NCI-H1436 (cell line): ENCODE results near the gene PLCB2.

Experiments
- DNase-seq: peaks from one replicate; lab custom pipeline; 2025; lab: John Stamatoyannopoulos, UW

Gene PLCB2

DNA sequence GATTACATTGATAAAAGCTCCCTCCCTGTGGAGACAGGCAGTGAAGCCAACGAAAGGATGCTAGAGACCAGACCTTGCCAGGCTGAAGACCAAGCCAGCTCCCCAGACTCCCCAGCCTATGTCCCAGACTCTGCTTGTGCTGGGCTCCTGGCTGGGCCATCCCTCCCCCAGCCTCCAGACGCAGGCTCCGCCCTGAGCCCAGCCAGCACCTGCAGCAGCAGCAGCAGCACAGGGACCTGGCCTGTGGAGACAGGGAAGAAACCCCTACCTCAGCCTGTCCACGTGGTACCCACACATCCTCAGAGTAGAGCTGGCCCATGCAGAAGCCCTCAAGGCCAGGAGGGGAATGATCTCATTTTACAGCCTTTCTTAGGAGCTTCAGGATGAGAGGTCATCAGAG is 38.1 kb downstream of the PLCB2 start:
- DNase-seq = no peak

DNA sequence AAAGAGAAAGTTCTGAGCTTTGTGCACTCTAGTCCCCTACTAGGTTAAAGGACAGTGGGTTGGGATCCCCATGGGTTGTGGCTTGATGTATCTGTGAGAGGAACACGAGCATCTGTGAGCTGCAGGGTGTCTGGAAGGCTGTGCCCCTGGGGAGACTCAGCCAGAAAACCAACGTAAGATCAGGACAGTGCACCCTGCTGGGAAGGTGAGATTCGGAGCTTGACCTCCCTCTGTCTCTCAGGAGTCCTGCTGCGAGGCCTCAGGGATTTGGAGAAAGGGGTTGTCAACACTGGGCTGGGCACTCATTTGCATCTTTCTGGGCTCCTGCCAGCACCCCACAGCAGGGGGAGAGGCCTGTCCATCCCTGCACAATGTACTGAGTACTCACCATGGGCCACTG is 40.1 kb downstream of the PLCB2 start:
- no peak for DNase-seq

DNA sequence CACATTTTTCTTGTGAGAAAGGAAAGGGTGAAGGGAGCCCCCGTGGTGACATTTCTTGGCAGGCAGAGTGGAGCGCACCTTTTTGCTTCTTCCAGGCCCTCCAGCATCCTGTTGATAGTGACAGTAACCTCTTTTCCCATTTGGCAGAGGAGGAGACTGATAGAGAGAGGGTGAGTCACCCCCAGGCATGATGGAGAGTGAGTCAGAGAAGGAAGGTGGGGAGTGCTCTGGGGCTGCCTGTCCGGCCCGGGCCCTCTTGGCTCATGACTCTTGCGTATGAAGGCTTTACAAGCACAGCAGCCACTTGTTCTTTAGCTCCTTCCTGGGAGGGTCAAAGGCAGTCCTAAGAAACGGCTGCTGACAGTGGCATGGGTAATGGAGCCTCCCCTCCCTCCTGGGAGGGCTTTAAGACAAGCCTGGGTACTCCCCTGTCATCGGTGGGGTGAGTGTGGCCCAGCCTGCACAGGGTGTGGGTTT is 40.9 kb downstream of the PLCB2 start:
- no peak for DNase-seq

DNA sequence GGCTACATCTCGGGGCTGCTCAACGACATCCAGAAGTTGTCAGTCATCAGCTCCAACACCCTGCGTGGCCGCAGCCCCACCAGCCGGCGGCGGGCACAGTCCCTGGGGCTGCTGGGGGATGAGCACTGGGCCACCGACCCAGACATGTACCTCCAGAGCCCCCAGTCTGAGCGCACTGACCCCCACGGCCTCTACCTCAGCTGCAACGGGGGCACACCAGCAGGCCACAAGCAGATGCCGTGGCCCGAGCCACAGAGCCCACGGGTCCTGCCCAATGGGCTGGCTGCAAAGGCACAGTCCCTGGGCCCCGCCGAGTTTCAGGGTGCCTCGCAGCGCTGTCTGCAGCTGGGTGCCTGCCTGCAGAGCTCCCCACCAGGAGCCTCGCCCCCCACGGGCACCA is 41.9 kb downstream of the PLCB2 start:
- no peak for DNase-seq

DNA sequence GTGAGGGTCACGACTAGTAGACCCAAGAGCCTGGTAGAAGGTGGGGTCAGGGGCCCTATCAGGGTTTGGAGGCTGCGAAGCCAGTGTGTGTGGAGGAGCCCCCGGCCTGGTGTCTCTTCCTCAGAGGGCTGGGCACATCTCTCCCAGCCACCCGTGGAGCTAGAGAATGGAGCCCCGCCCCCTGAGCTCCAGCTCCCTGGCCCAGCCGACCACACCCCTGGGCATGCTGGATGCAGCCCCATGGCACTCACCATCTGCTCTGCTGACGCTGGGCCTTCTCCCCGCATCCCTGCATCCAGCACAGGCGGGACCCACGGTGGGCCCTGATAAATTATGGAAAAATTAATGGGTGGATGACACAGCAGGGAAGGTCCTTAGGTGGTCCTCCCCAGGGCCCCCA is 42.4 kb downstream of the PLCB2 start:
- no peak for DNase-seq

DNA sequence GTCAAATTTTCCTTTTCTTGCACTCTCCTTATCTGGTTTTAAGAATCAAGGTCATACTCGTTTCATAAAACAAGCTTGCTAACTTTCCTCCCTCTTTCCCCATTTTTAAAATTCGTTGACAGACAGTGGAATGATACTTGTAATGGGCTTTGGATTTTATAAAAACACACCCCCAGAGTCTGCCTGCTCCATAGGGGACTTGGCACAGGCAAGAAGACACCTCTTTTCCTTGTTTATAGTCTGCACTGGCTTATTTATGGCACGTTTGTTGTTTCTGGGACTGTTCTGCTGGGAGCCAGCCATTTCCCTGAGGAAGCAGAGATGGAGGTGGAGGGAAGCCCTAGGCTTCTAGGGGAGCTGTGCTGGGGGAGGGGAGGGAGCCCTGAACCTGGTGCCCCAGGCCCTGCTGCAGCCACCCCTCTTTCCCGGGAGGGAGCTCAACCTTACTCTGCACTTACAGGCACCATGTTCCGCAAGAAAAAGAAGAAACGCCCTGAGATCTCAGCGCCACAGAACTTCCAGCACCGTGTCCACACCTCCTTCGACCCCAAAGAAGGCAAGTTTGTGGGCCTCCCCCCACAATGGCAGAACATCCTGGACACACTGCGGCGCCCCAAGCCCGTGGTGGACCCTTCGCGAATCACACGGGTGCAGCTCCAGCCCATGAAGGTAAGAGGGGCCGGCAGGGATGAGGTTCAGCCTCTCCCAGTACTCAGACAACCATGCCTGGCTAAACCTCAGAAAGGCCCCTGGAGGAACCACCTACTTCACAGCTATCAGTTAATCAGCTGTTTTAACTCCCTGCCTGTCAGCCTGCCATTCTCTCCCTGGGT is 43.2 kb downstream of the PLCB2 start:
- DNase-seq = no peak

DNA sequence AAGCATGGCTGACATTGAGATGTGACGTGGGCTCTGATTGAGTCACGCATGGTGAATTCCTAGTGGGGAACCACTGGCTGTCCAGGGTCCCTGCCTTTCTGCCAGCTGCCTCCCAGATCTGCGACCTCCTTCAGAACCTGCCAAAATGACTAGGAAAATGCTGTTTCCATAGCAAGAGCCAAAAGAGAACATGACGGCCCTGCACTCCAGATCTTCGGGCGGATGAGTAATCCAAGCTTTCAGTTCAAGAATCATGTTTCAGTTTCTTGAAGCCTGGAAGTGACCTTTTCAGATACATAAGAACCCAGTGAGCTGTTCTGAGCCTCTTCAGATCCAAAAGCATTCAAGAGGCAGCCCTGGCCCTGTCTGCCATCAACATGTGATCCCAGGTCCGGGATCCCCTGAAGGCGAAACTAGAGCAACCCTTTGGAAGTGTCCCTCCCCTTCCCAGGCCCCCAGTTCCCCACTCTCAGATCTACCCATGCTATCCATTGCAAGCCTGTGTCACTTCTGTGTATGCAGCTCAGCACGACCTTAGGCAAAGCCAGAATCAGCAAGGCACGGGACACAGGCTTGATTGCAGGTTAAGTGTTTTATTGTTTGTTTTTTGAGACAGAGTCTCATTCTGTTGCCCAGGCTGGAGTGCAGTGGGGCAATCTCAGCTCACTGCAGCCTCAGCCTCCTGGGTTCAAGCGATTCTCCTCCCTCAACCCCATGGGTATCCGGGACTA is 44.5 kb downstream of the PLCB2 start:
- DNase-seq = no peak

DNA sequence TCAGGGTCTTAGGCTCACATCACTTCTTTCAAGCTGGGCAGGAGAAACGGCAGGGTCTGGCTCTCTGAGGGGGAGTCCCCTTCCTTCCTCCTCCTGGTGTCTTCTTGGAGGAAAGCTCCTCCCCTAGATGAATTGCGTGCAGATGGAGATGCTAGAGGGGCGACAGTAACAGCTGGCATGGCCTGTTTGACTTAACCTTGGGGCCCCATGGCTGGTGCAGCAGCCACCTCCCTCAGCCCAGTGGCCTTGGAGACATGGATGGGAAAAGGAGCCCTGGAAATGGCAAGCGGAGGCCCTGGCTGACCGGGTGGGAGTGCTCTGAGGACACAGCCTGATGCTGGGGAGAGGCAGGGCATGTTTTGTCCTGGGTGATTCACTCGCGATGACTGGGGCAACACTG is 48.7 kb downstream of the PLCB2 start:
- DNase-seq = no peak

DNA sequence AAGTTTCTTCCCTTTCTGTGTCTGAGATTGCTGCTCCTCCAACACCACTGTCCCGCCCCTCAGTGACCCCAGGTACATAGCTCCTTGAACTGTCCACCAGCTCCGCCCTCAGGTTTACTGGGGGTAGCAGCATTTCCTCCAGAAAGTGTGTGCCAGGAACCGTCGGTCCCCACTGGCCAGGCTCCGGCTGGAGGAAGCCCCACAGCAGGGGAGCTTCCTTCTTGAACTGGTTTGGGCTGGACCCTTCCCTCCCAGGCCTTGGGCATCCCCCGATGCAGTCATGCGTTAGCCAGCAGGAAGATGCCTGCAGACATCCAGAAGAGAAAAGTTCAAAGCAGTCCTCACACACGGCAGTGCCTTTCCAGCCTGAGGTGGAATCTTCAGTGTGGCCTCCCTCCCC is 49.2 kb downstream of the PLCB2 start:
- no peak for DNase-seq

DNA sequence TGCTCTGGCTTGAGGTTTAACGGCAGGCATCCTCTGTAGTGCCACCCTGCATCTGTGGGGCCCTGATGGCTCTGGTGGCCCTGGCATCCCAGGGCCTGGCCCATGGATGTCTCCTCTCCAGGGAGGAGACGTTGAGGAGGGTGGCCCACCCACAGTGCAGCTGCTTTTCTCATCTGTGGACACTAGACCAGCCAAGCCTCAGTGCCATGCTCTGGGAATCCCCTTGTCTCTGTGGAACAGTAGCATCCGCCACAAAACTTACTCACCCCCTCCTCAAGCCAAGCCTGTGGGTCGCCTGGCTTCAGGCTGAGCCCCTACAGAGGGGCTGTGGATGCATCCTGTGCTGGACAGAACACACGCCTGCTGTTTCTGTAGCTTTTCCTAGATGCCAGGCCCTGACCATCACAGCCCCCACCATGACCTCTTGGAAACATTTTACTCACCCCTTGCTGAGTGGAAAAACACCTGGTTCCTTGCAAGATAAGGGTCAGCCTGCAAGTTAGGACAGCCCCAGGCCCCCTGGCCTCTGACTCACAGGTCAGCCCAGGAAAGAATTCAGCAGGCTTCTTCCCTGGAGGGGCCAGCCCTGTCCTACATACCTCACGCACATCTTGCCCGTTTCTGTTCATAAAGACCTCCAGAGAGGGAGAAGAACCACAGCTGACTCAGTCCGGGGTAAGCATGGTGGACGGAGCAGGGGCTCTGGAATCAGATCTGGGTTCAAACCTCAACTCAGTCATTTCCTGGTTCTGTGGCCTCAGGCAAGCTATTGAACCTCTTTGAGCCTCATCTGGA is 49.9 kb downstream of the PLCB2 start:
- no peak for DNase-seq

DNA sequence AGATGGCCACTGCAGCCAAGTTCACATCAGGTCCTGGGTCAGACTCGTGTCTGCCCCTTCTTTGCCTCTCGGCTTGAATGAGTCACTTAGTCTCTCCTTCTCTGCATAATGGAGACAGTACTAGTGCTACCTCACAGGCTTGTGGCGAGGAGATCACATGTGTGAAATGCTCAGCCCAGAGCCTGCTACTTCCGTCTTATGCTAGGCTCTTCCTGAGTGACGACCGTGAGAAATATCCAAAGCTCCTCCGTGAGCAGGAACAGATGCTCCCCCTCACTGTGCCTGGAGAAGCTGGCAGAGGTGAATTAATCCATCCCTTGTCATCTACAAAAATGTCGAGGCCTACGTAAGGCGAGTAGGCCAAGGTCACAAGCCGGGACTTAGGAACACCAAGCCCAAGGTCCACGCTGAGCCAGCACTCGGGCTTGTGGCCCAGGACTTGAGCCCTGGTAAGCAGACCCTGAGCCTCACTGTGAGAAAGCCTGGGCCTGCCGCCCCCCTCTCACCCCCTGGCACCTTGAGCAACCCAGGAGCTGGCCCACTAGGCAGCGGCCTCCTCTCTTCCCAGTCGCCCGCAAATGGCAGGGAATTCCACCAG is 51.0 kb downstream of the PLCB2 start:
- no peak for DNase-seq

DNA sequence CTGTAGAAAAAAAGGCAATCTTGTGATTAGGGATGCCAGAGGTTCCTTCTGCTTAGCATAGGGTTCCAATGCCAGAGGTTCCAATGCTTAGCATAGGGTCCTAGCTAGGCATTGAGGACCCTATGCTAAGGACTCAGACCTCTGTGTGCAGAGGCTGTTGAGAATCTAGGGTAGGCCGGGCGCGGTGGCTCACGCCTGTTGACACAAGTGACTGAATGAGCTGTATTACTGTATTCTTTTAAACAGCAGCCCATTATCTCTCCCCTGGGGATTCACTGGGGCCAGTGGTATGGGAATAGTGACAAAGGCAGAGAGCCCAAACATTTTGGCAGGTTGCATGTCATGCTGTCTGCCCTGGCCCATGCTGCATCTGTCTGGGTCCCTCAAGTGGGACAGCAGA is 52.7 kb downstream of the PLCB2 start:
- peak; percentile 2 for DNase-seq

DNA sequence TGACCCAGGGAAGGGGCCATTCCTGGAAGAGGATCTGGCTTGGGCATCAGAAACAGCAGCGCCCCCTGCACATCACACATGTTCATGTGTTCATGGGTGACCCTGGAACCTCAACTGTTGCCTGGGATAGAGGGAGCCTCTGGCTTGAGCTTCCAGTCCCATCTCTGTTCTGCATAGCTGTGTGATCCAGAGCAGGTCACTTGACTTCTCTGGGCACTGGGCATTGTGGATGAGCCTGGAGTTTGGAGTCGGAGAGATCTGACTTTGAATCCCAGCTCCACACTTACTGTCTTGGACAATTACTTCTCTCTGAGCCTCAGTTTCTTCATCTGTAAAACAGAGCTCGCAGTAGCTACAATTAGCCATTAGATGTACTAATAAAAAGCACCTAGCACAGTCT is 53.3 kb downstream of the PLCB2 start:
- DNase-seq = no peak

DNA sequence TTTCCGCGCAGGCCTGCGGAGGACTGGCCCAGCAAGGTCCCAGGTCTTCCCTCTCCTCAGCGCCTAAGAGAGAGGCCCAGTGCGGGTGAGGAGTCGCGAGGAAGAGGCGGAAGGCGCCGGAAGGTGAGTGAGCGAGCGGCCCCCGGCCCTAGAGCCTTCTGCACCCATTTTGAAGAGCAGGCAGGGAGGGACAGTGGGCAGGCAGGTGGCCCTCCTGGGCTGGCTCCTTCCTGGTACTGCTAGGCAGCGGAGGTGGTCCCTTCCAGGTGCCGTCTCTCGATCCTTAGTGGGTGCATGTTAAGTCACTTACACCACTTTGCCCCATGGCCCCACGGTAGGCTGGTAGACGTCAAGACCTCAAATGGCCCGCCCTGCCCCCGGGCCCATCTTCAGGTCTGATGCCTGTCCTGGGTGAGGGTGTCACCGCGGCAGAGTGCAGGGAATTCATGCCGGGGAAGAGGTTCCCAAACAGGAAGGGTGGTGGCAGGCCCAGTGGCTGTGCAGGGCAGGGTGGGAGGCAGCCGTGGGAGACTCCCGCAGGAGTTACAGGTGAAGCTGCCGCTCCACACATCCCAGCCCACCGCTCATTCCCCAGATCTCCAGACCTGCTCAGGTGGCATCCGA is 54.5 kb downstream of the PLCB2 start:
- no peak for DNase-seq

DNA sequence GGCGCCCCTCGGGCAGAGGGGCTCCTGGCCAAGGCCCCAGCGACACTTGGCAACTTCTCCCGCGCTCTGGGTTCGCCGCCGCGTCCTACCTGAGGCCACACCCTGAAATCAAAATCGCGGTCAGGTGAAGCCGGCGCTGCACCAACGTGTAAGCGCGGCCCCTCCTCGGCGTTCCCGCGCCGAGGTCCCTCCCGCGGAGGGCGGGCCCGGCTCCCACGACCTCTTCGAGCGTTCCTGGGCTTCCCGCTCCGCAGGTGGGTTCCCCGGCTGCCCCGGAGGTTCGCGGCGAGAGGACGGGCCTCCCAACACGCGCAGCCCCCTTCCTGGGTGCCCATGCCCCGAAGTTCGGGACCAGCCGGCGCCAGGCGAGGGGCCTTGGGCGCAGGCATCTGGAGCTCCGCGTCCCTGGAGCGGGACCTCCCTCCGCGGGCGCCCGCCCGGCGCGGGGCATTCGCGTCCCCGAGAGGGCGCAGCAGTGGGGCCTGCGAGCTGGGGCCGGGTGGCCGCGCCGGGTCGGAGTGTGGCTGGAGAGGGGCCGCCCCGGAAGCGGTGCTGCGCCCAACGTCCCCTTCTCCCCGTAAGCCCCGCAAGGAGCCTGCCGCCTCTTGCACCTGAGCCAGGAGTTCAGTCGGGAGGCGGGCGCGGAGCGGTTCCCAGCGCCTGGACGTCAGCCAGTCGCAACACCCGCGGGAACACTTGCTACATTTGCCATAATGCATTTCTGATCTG is 55.1 kb downstream of the PLCB2 start:
- DNase-seq = peak; percentile 51

DNA sequence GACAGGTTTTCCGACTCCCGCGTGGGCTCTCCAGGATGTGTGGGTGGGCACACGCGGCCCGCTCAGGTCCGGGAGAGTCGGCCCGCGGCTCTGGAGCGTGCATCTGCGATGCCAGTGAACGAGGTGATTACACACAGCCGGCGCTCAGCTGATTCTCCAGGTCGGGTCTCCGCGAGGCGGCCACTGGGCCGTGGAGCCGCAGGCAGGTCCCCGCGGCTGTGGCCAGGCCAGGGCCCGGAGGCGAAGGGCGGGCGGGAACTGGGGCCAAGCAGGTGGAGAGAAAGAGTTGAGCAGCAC is 55.6 kb downstream of the PLCB2 start:
- DNase-seq = no peak

DNA sequence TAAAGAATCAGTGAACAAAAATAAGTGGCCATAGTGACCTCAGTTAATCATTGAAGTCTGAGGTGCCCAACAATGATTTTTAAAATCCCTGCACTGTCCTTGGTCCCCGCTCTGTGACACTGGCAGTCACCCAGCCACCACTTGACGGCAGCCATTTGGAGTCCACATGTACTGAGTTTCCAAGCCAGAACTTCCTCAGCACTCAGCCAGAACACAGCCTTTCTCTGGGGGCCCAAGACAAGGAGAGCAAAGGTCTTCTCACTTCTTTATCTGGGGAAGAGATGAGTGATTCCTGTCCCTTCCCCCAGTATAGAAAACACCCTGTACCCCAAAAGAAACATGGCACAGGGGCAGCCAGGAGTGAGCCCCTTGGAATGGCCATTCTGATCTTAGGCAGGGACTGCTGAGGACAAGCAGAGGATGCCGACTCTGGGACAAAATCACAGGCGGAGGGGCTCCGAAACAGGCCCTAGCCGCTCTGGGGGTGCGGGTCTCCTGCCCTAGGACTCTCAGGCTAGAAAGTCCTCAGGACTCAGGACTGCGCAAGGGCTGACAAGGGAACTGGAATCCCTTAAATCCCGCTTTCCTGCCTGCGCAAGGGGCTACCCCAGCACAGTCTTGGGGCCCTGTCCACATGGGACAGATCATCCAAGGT is 56.1 kb downstream of the PLCB2 start:
- DNase-seq = no peak

DNA sequence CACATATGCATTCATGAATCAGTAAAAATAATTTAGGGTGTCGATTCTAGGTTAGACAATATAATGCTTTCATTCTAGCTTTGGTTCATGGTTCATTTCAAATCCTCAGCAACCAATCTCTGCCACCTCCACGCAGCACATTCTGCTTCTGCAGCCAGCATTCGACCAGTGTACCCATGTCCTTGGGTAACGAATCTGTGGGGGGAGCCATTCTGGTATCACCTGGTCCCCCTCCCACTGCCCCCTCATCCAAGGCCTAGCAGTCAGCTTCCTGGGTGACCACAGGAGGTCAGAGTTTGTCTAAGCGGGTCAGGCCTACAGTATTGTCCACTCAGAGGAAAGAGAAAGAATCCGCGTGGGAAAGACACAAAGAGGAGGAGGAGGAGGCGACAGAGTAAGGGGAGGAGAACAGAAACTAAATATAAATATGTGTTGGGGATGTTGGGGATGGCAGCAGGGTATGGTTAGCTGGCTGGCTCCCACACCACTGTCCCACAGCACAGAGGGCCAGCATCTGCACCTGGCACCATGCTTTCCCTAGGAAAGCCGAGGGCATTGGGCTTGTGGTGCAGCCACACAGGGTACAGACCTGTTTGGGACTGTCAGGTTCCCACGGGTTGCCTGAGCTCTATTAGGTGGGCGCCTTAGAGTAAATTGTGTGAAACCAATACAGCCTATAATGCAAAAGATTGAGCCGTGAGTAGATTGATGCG is 56.8 kb downstream of the PLCB2 start:
- DNase-seq = no peak

DNA sequence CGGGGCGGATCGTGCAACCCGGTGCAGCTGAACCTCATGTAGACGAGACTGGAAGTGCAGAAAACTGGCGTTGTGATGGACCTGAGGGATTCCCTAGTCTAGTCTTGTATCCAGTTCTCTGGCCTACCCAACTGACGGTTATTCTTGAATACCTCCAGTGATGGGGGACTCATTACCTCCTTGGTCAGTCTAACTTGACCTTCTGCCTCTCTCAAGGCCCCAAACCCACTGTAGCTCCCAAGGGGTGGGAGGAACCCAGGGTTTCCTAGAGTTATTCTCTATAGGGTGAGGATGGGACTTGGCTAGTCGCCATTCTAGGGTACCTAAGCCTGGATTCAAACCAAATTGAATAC is 57.5 kb downstream of the PLCB2 start:
- DNase-seq = no peak
